GM13977 (cell line): ENCODE data around the gene SMIM23.

Source experiments
- DNase-seq: peaks from one replicate; pipeline ENCODE4 v3.0.0; 2012; ENCODE audit warnings: low spot score
- in situ Hi-C: fragments of 300-500 bp; cut with MboI; formaldehyde crosslinking; loops from one replicate; pipeline ENCODE4 v1.12.0; 2022; ENCODE audit warnings: low sequenced_read_pairs, low pct_unique_long_range_greater_than_20kb, mixed read lengths, inconsistent platforms; ENCODE audit not compliant: unreplicated experiment
- TF ChIP-seq, protein P1 (sequence below): IDR thresholded peaks from 2 replicates; pipeline ENCODE4 v1.5.1; 2012; ENCODE audit warnings: mild to moderate bottlenecking, control low read depth; ENCODE audit not compliant: insufficient read depth; ENCODE audit errors: extremely low read depth, missing control alignments

SMIM23 gene

DNA sequence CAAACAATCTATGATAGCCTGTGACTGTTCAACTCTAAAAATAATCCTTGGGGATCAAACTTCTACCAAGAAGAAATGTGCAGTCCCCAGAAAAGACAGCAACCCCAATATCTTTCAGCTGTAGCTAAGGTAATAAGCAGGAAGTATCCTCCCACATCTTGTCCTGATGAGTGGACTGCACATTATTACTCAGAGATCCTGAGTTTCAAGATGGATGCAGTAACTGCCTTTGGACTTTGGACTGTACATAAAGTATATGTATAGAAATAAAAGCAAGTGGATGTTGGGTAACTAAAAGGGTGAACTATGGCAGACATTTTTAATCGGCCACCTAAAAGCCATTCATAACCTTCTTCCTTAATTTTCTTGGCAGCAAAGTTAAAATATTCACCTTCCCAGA lies 45.1 kb downstream of the SMIM23 start:
- TF ChIP-seq, protein P1, sequence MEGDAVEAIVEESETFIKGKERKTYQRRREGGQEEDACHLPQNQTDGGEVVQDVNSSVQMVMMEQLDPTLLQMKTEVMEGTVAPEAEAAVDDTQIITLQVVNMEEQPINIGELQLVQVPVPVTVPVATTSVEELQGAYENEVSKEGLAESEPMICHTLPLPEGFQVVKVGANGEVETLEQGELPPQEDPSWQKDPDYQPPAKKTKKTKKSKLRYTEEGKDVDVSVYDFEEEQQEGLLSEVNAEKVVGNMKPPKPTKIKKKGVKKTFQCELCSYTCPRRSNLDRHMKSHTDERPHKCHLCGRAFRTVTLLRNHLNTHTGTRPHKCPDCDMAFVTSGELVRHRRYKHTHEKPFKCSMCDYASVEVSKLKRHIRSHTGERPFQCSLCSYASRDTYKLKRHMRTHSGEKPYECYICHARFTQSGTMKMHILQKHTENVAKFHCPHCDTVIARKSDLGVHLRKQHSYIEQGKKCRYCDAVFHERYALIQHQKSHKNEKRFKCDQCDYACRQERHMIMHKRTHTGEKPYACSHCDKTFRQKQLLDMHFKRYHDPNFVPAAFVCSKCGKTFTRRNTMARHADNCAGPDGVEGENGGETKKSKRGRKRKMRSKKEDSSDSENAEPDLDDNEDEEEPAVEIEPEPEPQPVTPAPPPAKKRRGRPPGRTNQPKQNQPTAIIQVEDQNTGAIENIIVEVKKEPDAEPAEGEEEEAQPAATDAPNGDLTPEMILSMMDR = no peak
- no peak for DNase-seq
- in situ Hi-C loops = no loop called here

DNA sequence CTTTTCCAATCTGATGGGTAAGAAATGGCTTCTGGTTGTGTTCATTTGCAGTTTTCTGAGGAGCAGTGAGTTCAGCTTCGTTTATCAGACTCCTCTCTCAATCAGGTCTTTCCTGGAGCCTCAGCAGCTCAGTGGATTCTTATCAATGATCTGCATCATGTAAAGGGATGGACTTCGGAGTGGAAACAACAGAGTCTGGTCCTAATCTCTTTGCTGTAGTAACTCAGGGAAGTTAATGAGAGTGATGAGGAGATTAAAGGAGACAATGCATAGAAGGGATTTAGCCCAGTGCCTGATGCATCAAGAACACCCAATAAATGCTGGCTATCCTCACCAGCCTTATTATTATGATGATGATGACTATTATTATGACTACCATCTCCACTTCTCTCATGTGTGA lies 47.2 kb downstream of the SMIM23 start:
- in situ Hi-C loops = no loop called here
- TF ChIP-seq, protein P1 = no peak
- DNase-seq = no peak

GRCh38 chr5:171834461-171834860 lies 48.8 kb downstream of the SMIM23 start:
- no peak for DNase-seq
- in situ Hi-C loops = no loop called here
- TF ChIP-seq, protein P1 = no peak

- TF ChIP-seq, protein P1 = no peak
- DNase-seq = no peak
- in situ Hi-C loops = no loop called here
Measured at GRCh38 chr5:171835066-171835465, 49.4 kb downstream of the SMIM23 start.

DNA sequence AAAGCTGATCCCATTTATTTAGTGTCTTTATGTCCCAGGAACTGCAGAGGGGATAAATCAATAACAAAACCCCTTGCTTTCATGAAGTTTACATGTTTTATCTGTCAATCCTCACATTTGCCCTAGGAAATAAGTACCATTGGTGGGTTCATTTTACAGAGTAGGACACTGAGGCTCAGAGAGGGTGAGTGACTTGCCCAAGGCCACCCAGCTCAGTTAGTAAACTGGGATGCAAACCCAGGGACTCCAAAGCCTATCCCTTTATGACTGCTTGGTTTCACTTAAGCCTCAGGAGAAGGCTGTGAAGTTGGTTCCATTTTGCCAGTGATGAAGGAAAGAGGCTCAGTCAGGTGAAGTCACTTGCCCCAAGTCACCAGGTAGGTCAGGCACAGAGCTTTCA lies 51.9 kb downstream of the SMIM23 start:
- in situ Hi-C loops = no loop called here
- TF ChIP-seq, protein P1 = no peak
- DNase-seq = no peak

GRCh38 chr5:171838066-171838465 lies 52.4 kb downstream of the SMIM23 start:
- TF ChIP-seq, protein P1 = no peak
- DNase-seq = no peak
- in situ Hi-C loops = no loop called here

DNA sequence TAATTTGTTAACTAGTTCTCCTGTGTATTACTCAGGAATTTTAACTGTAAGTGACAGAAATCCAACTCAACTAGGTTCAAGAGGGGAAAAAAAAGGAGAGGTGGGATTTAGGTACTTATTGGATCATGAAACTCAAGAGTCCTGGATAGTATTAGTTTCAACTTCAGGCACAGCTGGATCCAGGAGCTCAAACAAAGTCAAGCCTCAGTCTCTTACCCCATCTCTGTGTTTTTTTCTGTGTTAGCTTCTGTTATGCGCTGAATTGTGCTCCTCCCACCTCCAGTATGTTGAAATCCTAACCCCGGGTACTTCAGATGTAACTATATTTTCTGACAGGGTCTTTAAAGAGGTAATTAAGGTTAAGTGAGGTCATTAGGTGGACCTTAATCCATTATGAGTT lies 53.5 kb downstream of the SMIM23 start:
- in situ Hi-C loops = no loop called here
- DNase-seq = no peak
- TF ChIP-seq, protein P1 = no peak
